HG03159 (cell line): ENCODE data around the gene APBB2.
"Not testable (repeated sequence)": the region's sequence is repeated elsewhere in the genome, so short reads cannot be mapped to it uniquely, and the experiment has no call there.

ENCODE experiments used
- ATAC-seq: cut with Tn5 transposase; IDR thresholded peaks from one replicate; pipeline ENCODE4 v1.9.1; 2021; ENCODE audit warnings: mild to moderate bottlenecking, moderate library complexity; ENCODE audit not compliant: unreplicated experiment

Gene APBB2

GRCh38 chr4:40840255-40840984 is 373.9 kb downstream of the APBB2 start:
- ATAC-seq, result no peak

- ATAC-seq, result no peak
Observed at GRCh38 chr4:40838742-40839141, 375.6 kb downstream of the APBB2 start.

GRCh38 chr4:40837094-40837870 is 377.1 kb downstream of the APBB2 start:
- ATAC-seq, result no peak

- no peak for ATAC-seq
Observed at GRCh38 chr4:40833212-40833611, 381.1 kb downstream of the APBB2 start.

GRCh38 chr4:40832175-40832574 is 382.2 kb downstream of the APBB2 start:
- ATAC-seq, result no peak

- ATAC-seq, result no peak
Observed at GRCh38 chr4:40831146-40831907, 383.0 kb downstream of the APBB2 start.

GRCh38 chr4:40829586-40829985 is 384.8 kb downstream of the APBB2 start:
- no peak for ATAC-seq

- no peak for ATAC-seq
Observed at GRCh38 chr4:40828661-40829060, 385.7 kb downstream of the APBB2 start.

- ATAC-seq, result no peak
Observed at GRCh38 chr4:40827758-40828157, 386.6 kb downstream of the APBB2 start.

- ATAC-seq, result no peak
Observed at GRCh38 chr4:40826821-40827220, 387.5 kb downstream of the APBB2 start.

- peak; percentile 74 for ATAC-seq
Observed at GRCh38 chr4:40825014-40825838, 389.1 kb downstream of the APBB2 start.

- no peak for ATAC-seq
Observed at GRCh38 chr4:40822420-40823166, 391.7 kb downstream of the APBB2 start.

GRCh38 chr4:40820101-40820500 is 394.2 kb downstream of the APBB2 start:
- ATAC-seq, result no peak

GRCh38 chr4:40817157-40817556 is 397.2 kb downstream of the APBB2 start:
- ATAC-seq, result not testable (repeated sequence)

- ATAC-seq, result no peak
Observed at GRCh38 chr4:40812856-40813255, 401.5 kb downstream of the APBB2 start.

GRCh38 chr4:40812386-40812785 is 402.0 kb downstream of the APBB2 start:
- ATAC-seq, result no peak

- ATAC-seq, result no peak
Observed at GRCh38 chr4:40811956-40812355, 402.4 kb downstream of the APBB2 start.

GRCh38 chr4:40808926-40809457 is 405.4 kb downstream of the APBB2 start:
- no peak for ATAC-seq

- no peak for ATAC-seq
Observed at GRCh38 chr4:40804598-40804997, 409.7 kb downstream of the APBB2 start.

- ATAC-seq, result peak; percentile 84
Observed at GRCh38 chr4:40800064-40800463, 414.3 kb downstream of the APBB2 start.
